Inflammatory macrophage treated with lipopolysaccharide for 1 hour (primary cell): ENCODE data around the gene MALT1.
"Not testable (repeated sequence)": the region's sequence is repeated elsewhere in the genome, so short reads cannot be mapped to it uniquely, and the experiment has no call there.

Experiments used
- DNase-seq, 2 donors: peaks; one replicate each; pipeline ENCODE4 v3.0.0-alpha.2; 2020 to 2022

The MALT1 gene

GRCh38 chr18:58671111-58671631 lies at the start of gene MALT1:
Gene MALT1, plus strand, starts transcription at chr18:58671465. Its CDS starts 179 bp downstream, at chr18:58671644.
- DNase-seq: peak; percentile 87 to 94

GRCh38 chr18:58624011-58624410 lies 47.3 kb upstream of the MALT1 start:
- no peak for DNase-seq

- DNase-seq: no peak
These were observed 45.4 kb upstream of the MALT1 start for GRCh38 chr18:58625839-58626238.

- DNase-seq: no peak
These were observed 41.2 kb upstream of the MALT1 start for GRCh38 chr18:58630071-58630470.

GRCh38 chr18:58631301-58631700 lies 40.0 kb upstream of the MALT1 start:
- no peak for DNase-seq

- no peak for DNase-seq
These were observed 38.7 kb upstream of the MALT1 start for GRCh38 chr18:58632552-58632951.

GRCh38 chr18:58633874-58634273 lies 37.4 kb upstream of the MALT1 start:
- no peak for DNase-seq

- no peak for DNase-seq
These were observed 35.4 kb upstream of the MALT1 start for GRCh38 chr18:58635891-58636290.

- no peak for DNase-seq
These were observed 34.1 kb upstream of the MALT1 start for GRCh38 chr18:58637197-58637596.

- no peak for DNase-seq
These were observed 33.3 kb upstream of the MALT1 start for GRCh38 chr18:58637946-58638345.

GRCh38 chr18:58638441-58638840 lies 32.8 kb upstream of the MALT1 start:
- DNase-seq: peak; percentile 41 to 48

- no peak for DNase-seq
These were observed 32.0 kb upstream of the MALT1 start for GRCh38 chr18:58639237-58639636.

- peak in 1 of 2 donors; percentile 19 for DNase-seq
These were observed 31.4 kb upstream of the MALT1 start for GRCh38 chr18:58639751-58640427.

- no peak for DNase-seq
These were observed 30.8 kb upstream of the MALT1 start for GRCh38 chr18:58640428-58640805.

- DNase-seq: no peak
These were observed 30.2 kb upstream of the MALT1 start for GRCh38 chr18:58640891-58641610.

GRCh38 chr18:58643557-58643956 lies 27.7 kb upstream of the MALT1 start:
- not testable (repeated sequence) for DNase-seq

GRCh38 chr18:58645398-58645797 lies 25.9 kb upstream of the MALT1 start:
- DNase-seq: no peak

GRCh38 chr18:58646334-58646862 lies 24.9 kb upstream of the MALT1 start:
- no peak for DNase-seq

- DNase-seq: peak; percentile 77 to 78
These were observed 21.1 kb upstream of the MALT1 start for GRCh38 chr18:58649966-58650816.

- DNase-seq: not testable (repeated sequence)
These were observed 20.4 kb upstream of the MALT1 start for GRCh38 chr18:58650830-58651229.

- DNase-seq: peak in 1 of 2 donors; percentile 32
These were observed 18.0 kb upstream of the MALT1 start for GRCh38 chr18:58653144-58653722.

- no peak for DNase-seq
These were observed 17.3 kb upstream of the MALT1 start for GRCh38 chr18:58653814-58654509.
